Upper lobe of right lung (tissue), 1 donor: ENCODE data around the gene RPL15. TPM values are rescaled to one million over a fixed set of nuclear protein-coding genes. Genes with fewer than 3 reads are reported as not detected.

ENCODE experiments used
- ATAC-seq: fragments of 200-7000 bp; cut with Tn5 transposase; one replicate; pipeline ENCODE4 v1.9.1; 2020; ENCODE audit warnings: mild to moderate bottlenecking, moderate library complexity
- DNase-seq: peaks from one replicate; pipeline ENCODE4 v3.0.0-alpha.2; 2020
- H3K27ac ChIP-seq: fragments of 200-600 bp; one replicate; pipeline ENCODE4 v1.8.0; 2022
- H3K27me3 ChIP-seq: fragments of 200-600 bp; one replicate; pipeline ENCODE4 v1.8.0; 2022; ENCODE audit warnings: mild to moderate bottlenecking
- H3K36me3 ChIP-seq: fragments of 200-600 bp; one replicate; pipeline ENCODE4 v1.8.0; 2022
- H3K4me1 ChIP-seq: fragments of 200-600 bp; one replicate; pipeline ENCODE4 v1.8.0; 2022
- H3K4me3 ChIP-seq: fragments of 200-600 bp; one replicate; pipeline ENCODE4 v1.8.0; 2022; ENCODE audit warnings: mild to moderate bottlenecking
- H3K9me3 ChIP-seq: fragments of 200-600 bp; one replicate; pipeline ENCODE4 v1.8.0; 2022
- intact Hi-C: fragments of 100-400 bp; cut with DNase I; formaldehyde crosslinking; loops from one replicate; pipeline ENCODE4 v1.11.0; 2022
- total RNA-seq: library from RNA; stranded (reverse); fragmentation: NEBNext Ultra II Directional; extraction: Animal tissue kit (Norgen Biotek cat#: 25700); gene quantifications from one replicate; pipeline ENCODE4 v1.2.1, GENCODE V29; 2021
- TF ChIP-seq, protein P1 (sequence below): fragments of 200-600 bp; IDR thresholded peaks from one replicate; pipeline ENCODE4 v1.8.0; 2022; ENCODE audit warnings: antibody characterized with exemption
- donor health status: DM: no; HTN: yes; CAD: no; lungs with severe emphysema.

RPL15 gene
- total RNA-seq, 1 donor from 2014 or later = 1,404 TPM

DNA sequence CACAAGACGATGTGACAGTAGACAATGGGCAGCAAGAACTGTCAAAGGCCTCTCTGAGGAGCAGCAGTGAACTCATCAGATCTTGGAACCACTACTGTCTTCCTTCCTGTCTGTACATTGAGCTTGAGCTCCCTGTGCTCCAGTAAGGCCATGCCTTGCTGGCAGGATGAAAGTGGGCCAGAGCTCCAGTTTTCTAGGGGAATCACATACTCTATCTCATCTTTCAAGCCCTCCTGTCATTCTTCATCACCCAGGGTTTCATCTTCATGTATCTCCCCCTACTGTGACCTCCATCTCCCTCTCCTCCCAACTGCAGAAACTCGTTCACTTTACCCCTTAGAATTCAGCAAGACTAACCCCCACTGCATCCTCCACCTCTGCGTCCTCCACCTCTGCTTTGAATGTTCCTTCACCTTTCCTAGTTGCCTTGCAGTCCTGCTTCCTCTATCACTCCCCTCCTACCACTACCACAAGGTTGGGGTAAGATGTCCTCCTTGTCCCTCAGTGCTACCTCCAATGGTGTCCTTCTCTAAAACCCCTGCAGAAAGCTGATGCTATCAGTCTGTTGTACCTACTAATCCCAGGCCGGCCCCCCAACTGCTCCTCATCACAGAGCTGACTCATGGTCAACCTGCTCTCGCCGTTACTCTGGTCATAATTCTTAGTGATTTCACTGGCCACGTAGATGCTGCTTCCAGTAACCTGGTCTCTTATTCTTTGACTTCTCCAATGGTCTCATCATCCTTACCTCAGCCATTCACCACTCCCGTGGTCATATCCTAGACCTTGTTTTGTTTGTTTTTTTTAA is 22.5 kb upstream of the RPL15 start:
- no peak overlapping the region for H3K4me3 ChIP-seq
- intact Hi-C loops = no loop called here

DNA sequence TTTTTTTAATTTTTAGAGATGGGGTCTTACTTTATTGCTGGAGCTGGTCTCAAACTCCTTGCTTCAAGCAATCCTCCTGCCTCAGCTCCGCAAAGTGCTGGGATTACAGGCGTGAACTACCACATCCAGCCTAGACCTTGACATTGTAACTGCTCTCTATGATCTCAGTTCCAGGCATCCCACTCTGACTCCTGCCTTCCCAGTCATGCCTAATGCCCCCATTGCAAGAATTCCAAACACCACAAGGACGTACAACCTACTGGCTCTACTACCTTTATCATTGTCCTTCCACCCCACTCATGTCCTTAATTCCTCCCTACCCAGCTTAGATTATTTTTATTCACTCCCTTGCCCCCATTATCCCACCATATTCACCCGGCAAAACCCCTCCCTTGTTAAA is 21.8 kb upstream of the RPL15 start:
- peaks cover 40% of the 10 kb centered on the region for H3K36me3 ChIP-seq
- no peaks in the 10 kb centered on the region for H3K4me1 ChIP-seq
- no peaks in the 10 kb centered on the region for H3K27me3 ChIP-seq
- no peak for ATAC-seq
- intact Hi-C loops = no loop called here
- no peak for DNase-seq
- H3K4me3 ChIP-seq = no peak overlapping the region
- H3K27ac ChIP-seq = no peak overlapping the region
- TF ChIP-seq, protein P1, sequence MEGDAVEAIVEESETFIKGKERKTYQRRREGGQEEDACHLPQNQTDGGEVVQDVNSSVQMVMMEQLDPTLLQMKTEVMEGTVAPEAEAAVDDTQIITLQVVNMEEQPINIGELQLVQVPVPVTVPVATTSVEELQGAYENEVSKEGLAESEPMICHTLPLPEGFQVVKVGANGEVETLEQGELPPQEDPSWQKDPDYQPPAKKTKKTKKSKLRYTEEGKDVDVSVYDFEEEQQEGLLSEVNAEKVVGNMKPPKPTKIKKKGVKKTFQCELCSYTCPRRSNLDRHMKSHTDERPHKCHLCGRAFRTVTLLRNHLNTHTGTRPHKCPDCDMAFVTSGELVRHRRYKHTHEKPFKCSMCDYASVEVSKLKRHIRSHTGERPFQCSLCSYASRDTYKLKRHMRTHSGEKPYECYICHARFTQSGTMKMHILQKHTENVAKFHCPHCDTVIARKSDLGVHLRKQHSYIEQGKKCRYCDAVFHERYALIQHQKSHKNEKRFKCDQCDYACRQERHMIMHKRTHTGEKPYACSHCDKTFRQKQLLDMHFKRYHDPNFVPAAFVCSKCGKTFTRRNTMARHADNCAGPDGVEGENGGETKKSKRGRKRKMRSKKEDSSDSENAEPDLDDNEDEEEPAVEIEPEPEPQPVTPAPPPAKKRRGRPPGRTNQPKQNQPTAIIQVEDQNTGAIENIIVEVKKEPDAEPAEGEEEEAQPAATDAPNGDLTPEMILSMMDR = no peak
- no peaks in the 10 kb centered on the region for H3K9me3 ChIP-seq

More for the DNA sequence above, 22.5 kb upstream of the RPL15 start:
- peaks cover 40% of the 10 kb centered on the region for H3K36me3 ChIP-seq
- H3K27ac ChIP-seq = no peak overlapping the region
- no peaks in the 10 kb centered on the region for H3K9me3 ChIP-seq
- ATAC-seq (peak; percentile 15), DNase-seq (no peak)
- no peaks in the 10 kb centered on the region for H3K27me3 ChIP-seq
- TF ChIP-seq, protein P1 = no peak
- no peaks in the 10 kb centered on the region for H3K4me1 ChIP-seq

DNA sequence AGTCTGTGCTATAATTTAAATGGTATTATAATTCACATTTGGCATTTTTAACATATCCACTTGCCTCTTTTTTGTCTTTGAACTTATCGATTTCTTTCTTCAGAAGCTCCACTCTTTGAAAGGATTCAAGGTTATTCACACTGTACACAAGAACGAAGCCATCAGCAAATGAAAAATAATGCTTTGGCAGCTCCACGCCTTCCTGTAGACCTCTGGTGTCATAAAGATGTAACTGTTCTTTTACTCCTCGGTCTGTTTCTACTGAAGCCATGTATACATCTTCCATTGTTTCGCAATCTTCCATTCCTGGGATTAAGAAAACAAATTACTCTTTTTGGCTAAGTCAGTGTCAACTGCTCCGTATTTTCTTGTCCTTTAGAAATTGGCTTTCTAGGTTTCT is 16.2 kb upstream of the RPL15 start:
- intact Hi-C loops = no loop called here
- Histone ChIP-seq H3K4me3 (no peak overlapping the region), H3K36me3 (peaks cover 37% of the 10 kb centered on the region)

DNA sequence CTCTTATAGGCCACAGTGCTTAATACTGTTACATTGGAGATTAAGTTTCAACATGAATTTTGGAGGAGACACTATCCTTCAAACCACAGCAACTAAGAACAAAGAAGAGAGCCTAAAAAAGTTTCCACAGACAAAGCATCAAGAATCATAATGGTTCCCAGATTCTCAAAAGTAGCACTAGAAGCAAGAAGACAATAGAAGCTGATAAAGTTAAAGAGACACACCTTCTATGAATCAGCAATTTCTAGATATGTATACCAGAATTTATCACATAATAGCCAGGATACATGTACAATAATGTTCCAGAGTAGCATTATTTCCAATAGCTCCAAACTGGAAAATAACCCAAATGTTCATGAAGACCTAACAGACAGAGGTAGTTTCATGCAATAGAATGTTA is 12.4 kb upstream of the RPL15 start:
- TF ChIP-seq, protein P1 = no peak
- Histone ChIP-seq H3K36me3 (peaks cover 29% of the 10 kb centered on the region), H3K9me3 (no peaks in the 10 kb centered on the region), H3K4me3 (no peak overlapping the region), H3K4me1 (no peaks in the 10 kb centered on the region), H3K27me3 (no peaks in the 10 kb centered on the region), H3K27ac (no peak overlapping the region)
- intact Hi-C loops = no loop called here
- no peak for DNase-seq
- no peak for ATAC-seq

More for the DNA sequence above, 16.2 kb upstream of the RPL15 start:
- DNase-seq = no peak
- Histone ChIP-seq H3K27me3 (no peaks in the 10 kb centered on the region), H3K27ac (no peak overlapping the region), H3K4me1 (no peaks in the 10 kb centered on the region), H3K9me3 (no peaks in the 10 kb centered on the region)
- no peak for ATAC-seq
- TF ChIP-seq, protein P1 = no peak

DNA sequence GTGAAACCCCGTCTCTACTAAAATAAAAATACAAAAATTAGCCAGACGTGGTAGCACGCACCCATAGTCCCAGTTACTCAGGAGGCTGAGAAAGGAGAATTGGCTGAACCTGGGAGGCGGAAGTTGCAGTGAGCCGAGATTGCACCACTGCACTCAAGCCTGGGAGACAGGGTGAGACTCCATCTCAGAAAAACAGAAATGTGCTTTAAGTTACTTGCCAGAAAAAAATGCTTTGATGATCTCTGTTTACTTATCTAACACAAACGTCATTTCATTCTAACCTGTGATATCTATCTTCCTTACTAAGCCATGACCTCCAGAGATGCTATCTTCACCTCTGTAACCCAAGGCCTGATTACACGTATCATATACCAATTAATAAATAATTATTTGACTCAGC is 7.6 kb upstream of the RPL15 start:
- peaks cover 3% of the 10 kb centered on the region for H3K4me1 ChIP-seq
- no peak overlapping the region for H3K27ac ChIP-seq
- no peaks in the 10 kb centered on the region for H3K9me3 ChIP-seq
- DNase-seq = no peak
- peaks cover 21% of the 10 kb centered on the region for H3K36me3 ChIP-seq
- ATAC-seq = no peak
- intact Hi-C loops = no loop called here
- H3K27me3 ChIP-seq = no peaks in the 10 kb centered on the region
- H3K4me3 ChIP-seq = no peak overlapping the region
- TF ChIP-seq, protein P1 = no peak
